CD4-positive, alpha-beta T cell treated with Interleukin-6 for 4 hours (primary cell): ENCODE data around the gene OTUB1.
"Not testable (repeated sequence)": the region's sequence is repeated elsewhere in the genome, so short reads cannot be mapped to it uniquely, and the experiment has no call there.

ENCODE experiments used
- DNase-seq: peaks from one replicate; pipeline ENCODE4 v3.0.0-alpha.2; 2020; ENCODE audit warnings: mixed read lengths

OTUB1 gene

GRCh38 chr11:64026575-64027205 is 40.5 kb downstream of the OTUB1 start:
- no peak for DNase-seq

DNA sequence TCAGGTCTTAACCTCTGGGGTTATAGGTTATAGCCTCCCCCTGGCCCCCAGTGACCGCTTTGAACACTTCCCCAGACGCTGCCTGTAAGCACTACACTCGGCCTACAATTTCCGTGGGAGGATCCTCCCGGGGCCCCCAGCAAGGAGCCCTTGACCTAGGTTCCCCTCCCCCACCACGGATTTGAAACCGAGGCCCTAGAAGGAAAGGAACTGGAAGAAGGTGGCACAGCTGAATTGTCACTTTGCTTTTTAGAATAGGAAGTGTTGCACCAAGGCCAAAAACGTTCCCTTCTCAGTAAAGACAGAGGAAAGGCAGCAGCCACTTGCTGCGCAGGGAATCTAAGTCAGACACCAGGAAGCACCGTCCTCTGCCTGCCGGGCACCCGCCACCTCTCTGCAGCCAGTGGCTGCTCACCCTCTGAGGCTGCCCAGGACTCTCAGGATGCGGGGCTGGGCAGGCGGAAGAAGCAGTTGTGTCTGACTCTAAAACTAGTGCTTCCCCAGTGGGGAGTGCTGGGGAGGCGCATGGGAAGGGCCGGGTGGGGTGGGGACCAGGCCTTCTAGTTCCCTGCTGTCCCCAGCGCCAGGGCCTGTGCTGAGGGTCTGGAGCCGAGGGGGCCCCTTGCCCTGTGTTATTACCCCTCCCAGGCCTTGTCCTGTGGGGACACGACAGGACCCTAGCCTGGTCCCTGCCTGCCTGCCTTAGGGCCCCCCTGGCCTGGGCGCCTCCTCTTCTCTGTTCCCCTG is 41.6 kb downstream of the OTUB1 start:
- no peak for DNase-seq

- DNase-seq, result peak; percentile 30
These were observed 42.3 kb downstream of the OTUB1 start for GRCh38 chr11:64028398-64029115.

- no peak for DNase-seq
These were observed 43.5 kb downstream of the OTUB1 start for GRCh38 chr11:64029773-64030172.

GRCh38 chr11:64031001-64031400 is 44.8 kb downstream of the OTUB1 start:
- DNase-seq, result no peak

GRCh38 chr11:64032050-64032449 is 45.8 kb downstream of the OTUB1 start:
- DNase-seq, result no peak

DNA sequence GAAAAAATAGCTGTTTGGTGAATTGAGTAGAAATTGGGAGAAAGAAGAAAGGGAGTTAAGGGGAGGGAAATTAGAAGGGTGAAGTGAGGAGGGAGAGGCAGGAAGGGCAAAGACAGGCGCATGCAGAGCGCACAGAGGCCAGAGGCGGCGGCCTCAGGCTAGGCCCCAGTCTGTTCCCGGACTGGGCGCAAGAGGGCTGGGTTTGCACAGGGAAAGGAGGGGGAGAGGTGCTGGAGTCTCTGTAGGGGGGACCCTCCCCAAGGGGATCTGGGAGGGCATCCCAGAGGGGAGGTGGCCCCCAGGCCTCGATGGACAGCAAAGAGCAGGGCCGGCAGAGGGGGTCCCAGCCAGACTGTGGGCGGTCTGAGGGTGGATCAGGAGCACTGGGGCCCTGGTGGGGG is 48.2 kb downstream of the OTUB1 start:
- no peak for DNase-seq

DNA sequence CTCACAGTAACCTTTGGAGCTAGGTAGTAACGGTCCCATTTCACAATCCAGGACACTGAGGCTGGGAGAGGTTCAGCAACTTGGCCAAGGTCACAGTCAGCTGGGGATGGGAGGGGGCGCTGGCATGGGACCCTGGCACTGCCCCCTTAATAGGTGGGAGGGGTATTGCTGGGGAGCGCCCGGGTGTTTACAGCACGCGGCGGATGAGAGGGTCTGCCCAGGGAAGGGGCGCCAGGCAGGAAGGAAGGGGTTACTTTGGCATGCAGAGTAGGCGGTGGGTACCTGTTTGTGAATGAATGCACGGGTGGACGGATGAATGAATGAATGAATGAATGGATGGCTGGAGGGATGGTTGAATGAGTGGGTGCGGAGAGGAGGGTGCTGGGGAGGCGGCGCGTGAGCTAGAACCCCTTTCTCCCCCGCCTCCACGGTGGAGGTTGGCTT is 48.9 kb downstream of the OTUB1 start:
- DNase-seq, result no peak

DNA sequence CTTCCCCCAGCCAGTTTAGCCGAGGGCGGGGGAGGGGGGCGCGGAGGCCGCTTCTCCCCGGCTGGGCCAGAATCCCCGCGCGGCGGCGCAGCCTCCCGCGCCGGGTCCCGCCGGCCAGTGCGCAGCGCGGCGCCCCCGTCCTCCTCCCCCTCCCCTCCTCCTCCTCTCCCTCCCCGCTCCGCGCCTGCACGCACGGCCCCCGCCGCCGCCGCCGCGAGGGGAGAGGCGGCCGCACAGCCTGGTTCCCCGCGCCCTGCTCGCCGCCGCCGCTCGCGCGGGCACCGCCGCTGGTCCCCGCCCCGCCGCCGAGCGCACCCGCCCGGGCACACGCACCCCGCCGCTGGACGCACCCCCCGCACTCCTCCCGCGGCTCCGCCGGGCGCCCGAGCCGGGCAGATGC is 49.3 kb downstream of the OTUB1 start, which contains the start of gene FLRT1:
TSS of gene FLRT1 (plus strand) at position 356 of the 400 bp plus-strand sequence. CDS start 80,337 bp downstream, outside the sequence.
- DNase-seq, result no peak

GRCh38 chr11:64036087-64037026 is 50.1 kb downstream of the OTUB1 start:
- no peak for DNase-seq

DNA sequence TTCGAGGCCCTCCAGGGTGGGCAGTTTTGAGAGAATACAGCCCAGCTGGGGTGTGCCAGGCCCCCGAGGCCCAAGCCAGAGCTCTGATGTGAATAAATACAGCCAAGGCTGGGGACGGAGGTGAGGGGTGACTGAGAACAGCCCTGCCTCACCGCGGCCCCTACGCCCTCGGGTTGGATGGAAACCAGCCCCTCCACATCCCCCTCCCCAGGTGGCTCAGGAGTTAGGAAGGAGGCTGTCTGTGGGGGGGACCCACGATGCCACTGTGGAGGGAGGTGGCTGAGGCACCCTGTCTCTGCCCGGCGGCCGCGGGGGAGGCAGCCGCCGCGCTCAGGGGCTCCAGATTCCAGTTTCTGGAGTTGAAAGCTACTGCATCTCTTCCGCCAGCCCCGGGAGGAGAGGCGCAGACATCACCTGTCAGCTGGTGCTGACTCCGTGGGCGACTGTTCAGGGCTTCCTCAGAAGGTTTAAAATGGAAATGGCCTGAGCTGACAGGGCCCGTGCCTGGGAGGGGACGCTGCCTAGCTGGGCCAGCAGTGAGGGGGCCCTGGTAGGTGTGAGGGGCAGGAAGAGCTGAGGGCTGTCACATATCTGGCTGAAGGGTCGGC is 50.9 kb downstream of the OTUB1 start:
- no peak for DNase-seq

DNA sequence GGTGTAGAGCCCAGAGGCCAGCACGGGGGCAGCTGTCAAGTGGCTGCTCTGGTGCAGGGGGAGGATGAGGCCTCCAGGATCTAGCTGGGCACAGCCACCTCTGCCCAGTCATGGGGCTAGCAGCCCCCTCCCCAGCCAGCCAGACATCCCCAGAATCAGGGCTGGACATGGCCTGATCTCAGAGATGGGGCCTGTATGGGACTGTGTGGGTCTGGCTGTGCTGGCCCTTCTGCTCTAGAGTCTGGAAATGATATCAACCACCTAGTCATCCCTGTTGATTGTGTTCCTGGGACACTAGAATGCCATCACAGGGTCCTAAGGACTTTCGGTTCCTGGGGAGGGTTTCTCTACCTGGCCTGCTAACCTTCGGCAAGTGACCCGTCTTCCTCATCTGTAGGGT is 52.3 kb downstream of the OTUB1 start:
- no peak for DNase-seq

DNA sequence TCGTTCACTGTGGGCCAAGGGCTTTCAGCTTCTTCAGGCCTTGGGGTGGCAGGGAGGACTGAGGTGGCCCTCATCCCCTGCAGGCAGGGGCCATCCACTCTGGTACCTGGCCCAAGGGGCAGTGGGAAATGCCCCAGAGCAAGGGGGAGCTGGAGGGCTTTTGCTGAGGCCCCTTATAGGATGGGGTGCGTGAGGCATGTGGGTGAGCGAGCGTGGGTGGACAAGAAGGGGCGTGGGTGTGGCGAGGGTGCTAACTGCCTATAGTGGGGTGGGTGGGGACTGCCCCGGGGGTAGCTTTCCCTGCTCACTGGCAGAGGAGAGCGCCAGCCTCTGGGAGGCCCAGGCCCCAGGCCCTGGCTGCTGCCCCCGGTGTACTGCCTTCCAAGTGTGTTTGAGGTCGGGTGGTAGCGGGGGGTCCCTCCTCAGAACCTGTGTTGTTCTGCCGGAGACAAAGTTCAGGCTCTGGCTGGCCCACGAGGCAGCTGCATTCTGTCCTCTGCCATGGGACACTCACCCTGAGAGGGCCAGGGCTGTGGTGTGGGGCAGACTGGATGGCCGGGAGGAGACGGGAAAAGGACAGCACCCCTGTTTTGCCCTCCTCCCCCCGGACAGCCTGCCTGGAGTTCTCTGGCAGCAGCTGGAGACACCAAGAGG is 52.9 kb downstream of the OTUB1 start:
- no peak for DNase-seq

GRCh38 chr11:64040684-64041322 is 54.6 kb downstream of the OTUB1 start:
- no peak for DNase-seq

GRCh38 chr11:64041846-64042245 is 55.6 kb downstream of the OTUB1 start:
- DNase-seq, result no peak

GRCh38 chr11:64042301-64042700 is 56.1 kb downstream of the OTUB1 start:
- DNase-seq, result no peak

- DNase-seq, result no peak
These were observed 57.3 kb downstream of the OTUB1 start for GRCh38 chr11:64043545-64043944.

DNA sequence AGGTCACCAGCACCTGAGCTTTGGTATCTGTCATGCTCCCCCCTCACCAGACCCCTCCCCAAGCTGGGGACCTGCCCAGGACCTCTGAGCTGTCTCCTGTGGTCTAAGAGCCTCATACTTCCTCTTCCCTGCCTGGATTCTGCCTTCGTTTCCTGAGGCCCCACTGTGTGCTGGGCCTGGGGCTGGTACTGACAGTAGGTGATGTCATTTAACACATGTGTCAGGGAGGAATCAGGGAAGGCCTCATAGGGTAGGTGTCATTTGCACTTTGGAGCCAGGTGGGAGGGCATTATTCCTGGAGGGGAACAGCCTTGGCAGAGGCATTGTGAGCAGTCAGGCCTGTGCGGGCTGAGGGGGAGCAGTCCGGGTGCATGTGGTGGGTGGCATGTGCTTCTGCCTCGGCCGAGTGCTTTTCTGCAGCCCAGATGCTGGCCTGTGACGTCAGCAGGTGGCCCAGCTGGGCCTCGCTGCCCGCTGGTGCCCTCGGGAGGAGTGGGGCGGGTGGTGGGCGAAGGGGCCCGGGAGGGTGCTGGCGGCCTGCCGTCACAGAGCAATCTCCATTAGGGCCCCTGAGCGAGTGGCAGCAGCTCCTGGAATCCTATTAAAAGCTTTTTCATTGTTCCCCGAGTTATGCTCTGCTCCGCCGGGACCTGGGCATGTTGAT is 58.6 kb downstream of the OTUB1 start:
- no peak for DNase-seq

DNA sequence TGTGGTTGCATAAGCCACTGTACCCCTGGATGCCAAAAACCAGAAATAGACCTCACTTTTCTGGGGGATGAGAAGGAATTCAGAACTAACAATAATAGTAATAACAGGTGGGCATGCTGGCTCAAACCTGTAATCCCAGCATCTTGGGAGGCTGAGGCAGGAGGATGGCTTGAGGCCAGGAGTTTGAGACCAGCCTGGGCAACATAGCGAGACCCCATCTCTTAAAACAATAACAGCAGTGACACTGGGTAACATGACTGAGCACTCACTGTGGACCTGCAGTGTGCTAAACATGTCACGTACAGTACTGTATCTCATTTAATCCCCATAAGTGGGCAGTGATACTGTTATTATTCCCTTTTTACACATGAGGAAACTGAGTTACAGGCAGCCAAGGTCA is 59.5 kb downstream of the OTUB1 start:
- DNase-seq, result no peak

DNA sequence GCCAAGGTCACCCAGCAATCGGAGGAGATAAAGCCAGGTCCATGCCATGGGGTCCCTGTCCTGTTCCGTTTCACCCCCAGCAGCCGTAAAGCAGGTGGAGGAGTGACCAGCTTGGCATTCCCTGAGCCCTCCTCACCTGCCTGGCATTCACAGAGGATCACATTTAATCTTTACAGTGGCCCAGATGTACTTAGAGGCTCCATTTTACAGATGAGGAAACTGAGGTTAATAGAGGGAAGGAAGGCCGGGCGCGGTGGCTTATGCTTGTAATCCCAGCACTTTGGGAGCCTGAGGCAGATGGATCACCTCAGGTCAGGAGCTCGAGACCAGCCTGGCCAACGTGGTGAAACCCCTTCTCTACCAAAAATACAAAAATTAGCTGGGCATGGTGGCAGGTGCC is 61.1 kb downstream of the OTUB1 start:
- not testable (repeated sequence) for DNase-seq
